ENCODE data around the gene NYAP2.

Gene NYAP2

GRCh38 chr2:225636558-225636957, 237.0 kb downstream of the NYAP2 start:
- no peak for DNase-seq

GRCh38 chr2:225637259-225637658, 237.7 kb downstream of the NYAP2 start:
- DNase-seq: no peak

GRCh38 chr2:225640550-225640949, 241.0 kb downstream of the NYAP2 start:
- no peak for DNase-seq

GRCh38 chr2:225649274-225649673, 249.8 kb downstream of the NYAP2 start:
- DNase-seq: no peak

GRCh38 chr2:225650041-225650440, 250.5 kb downstream of the NYAP2 start:
- no peak for DNase-seq

GRCh38 chr2:225660262-225661131, 261.0 kb downstream of the NYAP2 start:
- DNase-seq: peak; percentile 32

GRCh38 chr2:225662101-225662500, 262.6 kb downstream of the NYAP2 start:
- DNase-seq: no peak

- no peak for DNase-seq
Measured at GRCh38 chr2:225667445-225667844, 267.9 kb downstream of the NYAP2 start.

- peak; percentile 70 for DNase-seq
Measured at GRCh38 chr2:225668606-225669266, 269.2 kb downstream of the NYAP2 start.

GRCh38 chr2:225670111-225670974, 270.8 kb downstream of the NYAP2 start:
- DNase-seq: peak; percentile 39

- DNase-seq: no peak
Measured at GRCh38 chr2:225678792-225679191, 279.3 kb downstream of the NYAP2 start.

- DNase-seq: no peak
Measured at GRCh38 chr2:225683258-225683657, 283.7 kb downstream of the NYAP2 start.

GRCh38 chr2:225690153-225690552, 290.6 kb downstream of the NYAP2 start:
- DNase-seq: no peak

- no peak for DNase-seq
Measured at GRCh38 chr2:225691711-225692110, 292.2 kb downstream of the NYAP2 start.

GRCh38 chr2:225693259-225693658, 293.7 kb downstream of the NYAP2 start:
- no peak for DNase-seq

- no peak for DNase-seq
Measured at GRCh38 chr2:225694664-225695063, 295.2 kb downstream of the NYAP2 start.

GRCh38 chr2:225697936-225698335, 298.4 kb downstream of the NYAP2 start:
- no peak for DNase-seq

All from HCEC 1CT (cell line).